ENCODE measurements around the gene EIF4G1.

DNA sequence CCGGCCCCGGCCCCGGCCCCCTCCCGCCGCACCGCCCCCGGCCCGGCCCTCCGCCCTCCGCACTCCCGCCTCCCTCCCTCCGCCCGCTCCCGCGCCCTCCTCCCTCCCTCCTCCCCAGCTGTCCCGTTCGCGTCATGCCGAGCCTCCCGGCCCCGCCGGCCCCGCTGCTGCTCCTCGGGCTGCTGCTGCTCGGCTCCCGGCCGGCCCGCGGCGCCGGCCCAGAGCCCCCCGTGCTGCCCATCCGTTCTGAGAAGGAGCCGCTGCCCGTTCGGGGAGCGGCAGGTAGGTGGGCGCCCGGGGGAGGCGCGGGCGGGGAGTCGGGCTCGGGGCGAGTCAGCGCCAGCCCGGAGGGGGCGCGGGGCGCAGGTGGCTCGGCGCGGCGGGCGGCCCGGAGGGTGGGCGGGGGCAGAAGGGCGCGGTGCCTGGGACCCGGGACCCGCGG, 65.8 kb downstream of the EIF4G1 start:
- TF ChIP-seq, protein P1, sequence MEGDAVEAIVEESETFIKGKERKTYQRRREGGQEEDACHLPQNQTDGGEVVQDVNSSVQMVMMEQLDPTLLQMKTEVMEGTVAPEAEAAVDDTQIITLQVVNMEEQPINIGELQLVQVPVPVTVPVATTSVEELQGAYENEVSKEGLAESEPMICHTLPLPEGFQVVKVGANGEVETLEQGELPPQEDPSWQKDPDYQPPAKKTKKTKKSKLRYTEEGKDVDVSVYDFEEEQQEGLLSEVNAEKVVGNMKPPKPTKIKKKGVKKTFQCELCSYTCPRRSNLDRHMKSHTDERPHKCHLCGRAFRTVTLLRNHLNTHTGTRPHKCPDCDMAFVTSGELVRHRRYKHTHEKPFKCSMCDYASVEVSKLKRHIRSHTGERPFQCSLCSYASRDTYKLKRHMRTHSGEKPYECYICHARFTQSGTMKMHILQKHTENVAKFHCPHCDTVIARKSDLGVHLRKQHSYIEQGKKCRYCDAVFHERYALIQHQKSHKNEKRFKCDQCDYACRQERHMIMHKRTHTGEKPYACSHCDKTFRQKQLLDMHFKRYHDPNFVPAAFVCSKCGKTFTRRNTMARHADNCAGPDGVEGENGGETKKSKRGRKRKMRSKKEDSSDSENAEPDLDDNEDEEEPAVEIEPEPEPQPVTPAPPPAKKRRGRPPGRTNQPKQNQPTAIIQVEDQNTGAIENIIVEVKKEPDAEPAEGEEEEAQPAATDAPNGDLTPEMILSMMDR (IDR thresholded peaks at IDR 0.05) = peak in 1 of 4 experiments; percentile 12
- no peak for TF ChIP-seq POLR2A (IDR thresholded peaks at IDR 0.05)

Measured in uterus (tissue), 2 donors.